ENCODE results near the gene BCL2L13. TPM values are rescaled to one million over a fixed set of nuclear protein-coding genes. Genes with fewer than 3 reads are reported as not detected.

BCL2L13 gene
- total RNA-seq, 1 experiment from 2014 or later = 44.0 TPM

DNA sequence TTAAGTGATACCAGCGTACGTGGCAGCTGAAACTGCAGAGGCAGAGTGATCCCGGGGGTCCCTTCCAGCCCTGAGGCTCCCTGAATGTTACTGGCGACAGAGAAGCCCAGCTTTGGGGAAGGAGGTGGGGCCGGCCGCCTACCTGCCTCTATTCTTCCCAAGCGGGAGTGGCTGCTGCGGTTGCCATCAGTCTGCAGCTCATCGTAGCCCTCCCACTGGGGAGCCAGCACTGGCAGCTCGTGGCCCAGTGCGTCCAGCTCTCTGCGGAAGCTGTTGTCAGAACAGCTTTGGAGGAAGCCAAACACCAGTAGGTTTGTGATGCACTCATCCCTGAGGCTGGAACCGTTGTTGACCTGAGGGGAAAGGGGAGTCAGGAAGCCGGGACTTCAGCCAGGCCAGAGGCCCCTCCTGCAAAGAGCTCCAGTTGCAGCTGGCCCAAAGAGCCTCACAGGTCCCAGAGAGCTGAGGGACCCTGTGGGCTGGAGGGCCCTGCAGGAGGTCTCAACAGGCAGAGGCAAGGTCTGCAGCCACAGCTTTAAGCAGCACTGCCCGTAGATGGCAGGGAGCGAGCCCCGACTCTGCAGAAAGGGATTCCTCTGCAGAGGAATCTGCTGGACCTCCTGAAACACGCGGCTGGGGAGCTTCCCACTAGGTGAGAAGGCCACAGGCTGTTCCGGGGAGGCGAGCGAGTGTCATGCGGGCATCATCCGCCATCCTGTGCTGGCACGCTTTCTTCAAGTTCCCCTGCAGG, 105.3 kb downstream of the BCL2L13 start:
- no peaks in the 10 kb centered on the region for H3K36me3 ChIP-seq (ENCODE audit: control insufficient read depth, insufficient read depth, low read length)
- H3K27me3 ChIP-seq (ENCODE audit: control insufficient read depth, insufficient read depth, low read length) = no peaks in the 10 kb centered on the region
- ChIA-PET CTCF (interaction anchor here (1.0 to 1.8 kb wide), 4 partner anchors 38 to 332 kb away, joined by 4 to 15 read pairs (median 6); no protein-coding TSS in a partner anchor), POLR2A (interaction anchor here (0.6 kb wide), 1 partner anchor 334 kb away, joined by 3 read pairs; no protein-coding TSS in a partner anchor)
- H3K4me3 ChIP-seq (ENCODE audit: low read depth in 2 of 2, low read length in 2 of 2) = peak overlapping the region in 1 of 2 experiments; percentile 13; a peak in 1 of 4 replicates
- ATAC-seq (peak; percentile 73), DNase-seq (ENCODE audit: low read depth, low spot score) (no peak)
- H3K4me1 ChIP-seq (ENCODE audit: control insufficient read depth, insufficient read depth, low read length) = peaks cover 32% of the 10 kb centered on the region
- no TSS peak for BruUV-seq (replicated peaks)
- intact Hi-C loops (cut with micrococcal nuclease; ENCODE audit: unreplicated experiment) = loop anchor here (5.0 kb wide), 1 partner anchor 38 kb away; no protein-coding TSS in a partner anchor
- TF ChIP-seq POLR2AphosphoS5 (IDR thresholded peaks at IDR 0.05; ENCODE audit: low read depth, low read length) (peak; percentile 29; the same call in 1 of the 2 replicates), SIN3A (IDR thresholded peaks at IDR 0.05; ENCODE audit: borderline replicate concordance, insufficient read depth, low read depth, low read length) (no peak), TCF7L2 (IDR thresholded peaks at IDR 0.05; ENCODE audit: low read depth, low read length) (no peak)
- TF ChIP-seq, protein P1, sequence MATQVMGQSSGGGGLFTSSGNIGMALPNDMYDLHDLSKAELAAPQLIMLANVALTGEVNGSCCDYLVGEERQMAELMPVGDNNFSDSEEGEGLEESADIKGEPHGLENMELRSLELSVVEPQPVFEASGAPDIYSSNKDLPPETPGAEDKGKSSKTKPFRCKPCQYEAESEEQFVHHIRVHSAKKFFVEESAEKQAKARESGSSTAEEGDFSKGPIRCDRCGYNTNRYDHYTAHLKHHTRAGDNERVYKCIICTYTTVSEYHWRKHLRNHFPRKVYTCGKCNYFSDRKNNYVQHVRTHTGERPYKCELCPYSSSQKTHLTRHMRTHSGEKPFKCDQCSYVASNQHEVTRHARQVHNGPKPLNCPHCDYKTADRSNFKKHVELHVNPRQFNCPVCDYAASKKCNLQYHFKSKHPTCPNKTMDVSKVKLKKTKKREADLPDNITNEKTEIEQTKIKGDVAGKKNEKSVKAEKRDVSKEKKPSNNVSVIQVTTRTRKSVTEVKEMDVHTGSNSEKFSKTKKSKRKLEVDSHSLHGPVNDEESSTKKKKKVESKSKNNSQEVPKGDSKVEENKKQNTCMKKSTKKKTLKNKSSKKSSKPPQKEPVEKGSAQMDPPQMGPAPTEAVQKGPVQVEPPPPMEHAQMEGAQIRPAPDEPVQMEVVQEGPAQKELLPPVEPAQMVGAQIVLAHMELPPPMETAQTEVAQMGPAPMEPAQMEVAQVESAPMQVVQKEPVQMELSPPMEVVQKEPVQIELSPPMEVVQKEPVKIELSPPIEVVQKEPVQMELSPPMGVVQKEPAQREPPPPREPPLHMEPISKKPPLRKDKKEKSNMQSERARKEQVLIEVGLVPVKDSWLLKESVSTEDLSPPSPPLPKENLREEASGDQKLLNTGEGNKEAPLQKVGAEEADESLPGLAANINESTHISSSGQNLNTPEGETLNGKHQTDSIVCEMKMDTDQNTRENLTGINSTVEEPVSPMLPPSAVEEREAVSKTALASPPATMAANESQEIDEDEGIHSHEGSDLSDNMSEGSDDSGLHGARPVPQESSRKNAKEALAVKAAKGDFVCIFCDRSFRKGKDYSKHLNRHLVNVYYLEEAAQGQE (IDR thresholded peaks at IDR 0.05; ENCODE audit: insufficient read depth in 1 of 2, low read depth in 2 of 2, low read length in 1 of 2) = no peak
- TF ChIP-seq, protein P2, sequence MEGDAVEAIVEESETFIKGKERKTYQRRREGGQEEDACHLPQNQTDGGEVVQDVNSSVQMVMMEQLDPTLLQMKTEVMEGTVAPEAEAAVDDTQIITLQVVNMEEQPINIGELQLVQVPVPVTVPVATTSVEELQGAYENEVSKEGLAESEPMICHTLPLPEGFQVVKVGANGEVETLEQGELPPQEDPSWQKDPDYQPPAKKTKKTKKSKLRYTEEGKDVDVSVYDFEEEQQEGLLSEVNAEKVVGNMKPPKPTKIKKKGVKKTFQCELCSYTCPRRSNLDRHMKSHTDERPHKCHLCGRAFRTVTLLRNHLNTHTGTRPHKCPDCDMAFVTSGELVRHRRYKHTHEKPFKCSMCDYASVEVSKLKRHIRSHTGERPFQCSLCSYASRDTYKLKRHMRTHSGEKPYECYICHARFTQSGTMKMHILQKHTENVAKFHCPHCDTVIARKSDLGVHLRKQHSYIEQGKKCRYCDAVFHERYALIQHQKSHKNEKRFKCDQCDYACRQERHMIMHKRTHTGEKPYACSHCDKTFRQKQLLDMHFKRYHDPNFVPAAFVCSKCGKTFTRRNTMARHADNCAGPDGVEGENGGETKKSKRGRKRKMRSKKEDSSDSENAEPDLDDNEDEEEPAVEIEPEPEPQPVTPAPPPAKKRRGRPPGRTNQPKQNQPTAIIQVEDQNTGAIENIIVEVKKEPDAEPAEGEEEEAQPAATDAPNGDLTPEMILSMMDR (IDR thresholded peaks at IDR 0.05) = no peak
- H3K9me3 ChIP-seq (ENCODE audit: control insufficient read depth, insufficient read depth, low read depth, low read length) = no peaks in the 10 kb centered on the region
- in situ Hi-C loops (cut with HindIII; ENCODE audit: low pct_unique_long_range_greater_than_20kb, low sequenced_read_pairs) = no loop called here
- peak overlapping the region; percentile 70 for H3K27ac ChIP-seq (ENCODE audit: low read length)

DNA sequence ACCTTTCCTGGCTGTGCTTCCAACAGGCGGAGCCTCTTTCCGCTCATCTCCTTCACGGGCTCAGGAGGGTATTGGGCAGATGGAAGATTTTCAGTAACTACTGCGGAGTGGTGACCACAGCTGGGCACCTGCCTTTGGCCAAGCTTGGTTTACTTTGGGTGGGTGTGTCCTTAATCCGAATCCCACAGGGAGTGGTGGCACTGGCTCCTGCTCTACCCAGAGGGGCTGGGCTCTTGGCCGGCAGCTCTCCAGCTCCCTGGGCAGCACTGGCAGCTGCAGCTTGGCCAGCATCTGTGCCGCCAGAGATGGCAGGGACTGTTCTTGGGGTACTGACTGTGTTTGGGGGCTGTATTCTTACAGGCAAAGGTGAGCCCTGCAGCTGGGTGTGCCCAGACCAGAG, 105.9 kb downstream of the BCL2L13 start:
- Histone ChIP-seq H3K27me3 (ENCODE audit: control insufficient read depth, insufficient read depth, low read length) (no peaks in the 10 kb centered on the region), H3K4me1 (ENCODE audit: control insufficient read depth, insufficient read depth, low read length) (peaks cover 32% of the 10 kb centered on the region), H3K36me3 (ENCODE audit: control insufficient read depth, insufficient read depth, low read length) (no peaks in the 10 kb centered on the region), H3K27ac (ENCODE audit: low read length) (peak overlapping the region; percentile 57), H3K4me3 (ENCODE audit: low read depth in 2 of 2, low read length in 2 of 2) (peak overlapping the region in 1 of 2 experiments; percentile 13; a peak in 1 of 4 replicates), H3K9me3 (ENCODE audit: control insufficient read depth, insufficient read depth, low read depth, low read length) (no peaks in the 10 kb centered on the region)
- ATAC-seq (peak; percentile 52), DNase-seq (ENCODE audit: low read depth, low spot score) (no peak)
- ChIA-PET CTCF (interaction anchor here (1.0 to 1.1 kb wide), 2 partner anchors 41 to 332 kb away, joined by 4 to 9 read pairs; no protein-coding TSS in a partner anchor), POLR2A (interaction anchor here (0.6 kb wide), 1 partner anchor 333 kb away, joined by 3 read pairs; no protein-coding TSS in a partner anchor)
- intact Hi-C loops (cut with micrococcal nuclease; ENCODE audit: unreplicated experiment) = loop anchor here (5.0 kb wide), 1 partner anchor 38 kb away; no protein-coding TSS in a partner anchor
- BruUV-seq (replicated peaks) = no TSS peak
- TF ChIP-seq, protein P2 (IDR thresholded peaks at IDR 0.05) = no peak
- no peak for TF ChIP-seq SIN3A (IDR thresholded peaks at IDR 0.05; ENCODE audit: borderline replicate concordance, insufficient read depth, low read depth, low read length)
- in situ Hi-C loops (cut with HindIII; ENCODE audit: low pct_unique_long_range_greater_than_20kb, low sequenced_read_pairs) = no loop called here
